Lung (tissue), 12 donors: ENCODE results near the gene NBEA. TPM values are rescaled to one million over a fixed set of nuclear protein-coding genes. Genes with fewer than 3 reads are reported as not detected.

Source experiments
- ATAC-seq: fragments of 200-7000 bp; cut with Tn5 transposase; one replicate; pipeline ENCODE4 v1.9.1; 2020; ENCODE audit warnings: moderate number of reproducible peaks; ENCODE audit not compliant: insufficient read depth, low FRiP score
- DNase-seq, 3 donors: peaks; one replicate each; pipeline ENCODE4 v3.0.0-alpha.2; 2013 to 2017
- H3K27ac ChIP-seq, 2 donors: one replicate each; pipeline ENCODE4 v1.5.1; 2013; ENCODE audit warnings: mild to moderate bottlenecking in 2 of 2, moderate library complexity in 2 of 2, control low read depth in 1 of 2, inconsistent platforms in 1 of 2, low read depth in 1 of 2, low read length in 1 of 2
- H3K27me3 ChIP-seq, 3 donors: one replicate each; pipeline ENCODE4 v1.5.1; 2013; ENCODE audit warnings: low read length in 2 of 3; ENCODE audit not compliant: control insufficient read depth in 3 of 3, insufficient read depth in 3 of 3
- H3K36me3 ChIP-seq, 4 donors: one replicate each; pipeline ENCODE4 v1.5.1; 2013; ENCODE audit warnings: low read length in 4 of 4, mild to moderate bottlenecking in 1 of 4, moderate library complexity in 1 of 4; ENCODE audit not compliant: control insufficient read depth in 4 of 4, insufficient read depth in 4 of 4
- H3K4me1 ChIP-seq, 5 donors: one replicate each; pipeline ENCODE4 v1.5.1; 2013; ENCODE audit warnings: low read length in 5 of 5, mild to moderate bottlenecking in 2 of 5, moderate library complexity in 1 of 5; ENCODE audit not compliant: control insufficient read depth in 5 of 5, insufficient read depth in 5 of 5
- H3K4me3 ChIP-seq: one replicate; pipeline ENCODE4 v1.5.1; 2013; ENCODE audit warnings: mild to moderate bottlenecking, control low read depth, moderate library complexity
- H3K9ac ChIP-seq, 2 donors: one replicate each; pipeline ENCODE4 v1.5.1; 2013; ENCODE audit warnings: low read length in 2 of 2, control low read depth in 1 of 2; ENCODE audit not compliant: insufficient read depth in 1 of 2
- H3K9me3 ChIP-seq, 4 donors: one replicate each; pipeline ENCODE4 v1.5.1; 2013; ENCODE audit warnings: low read length in 3 of 4, mild to moderate bottlenecking in 1 of 4, moderate library complexity in 1 of 4; ENCODE audit not compliant: control insufficient read depth in 4 of 4, insufficient read depth in 3 of 4
- CTCF ChIP-seq: IDR thresholded peaks from 2 replicates; pipeline ENCODE4 v1.5.1; 2012; ENCODE audit warnings: mild to moderate bottlenecking; ENCODE audit errors: control extremely low read depth, extremely low read depth
- WGBS, 2 donors: extraction: QIAGEN DNeasy Blood & Tissue Kit; methylation state at CpG; one replicate each; pipeline ENCODE4 v1.1.7; 2013; 5-methylcytosine and 5-hydroxymethylcytosine counted together
- polyA plus RNA-seq, 2 donors: library from polyadenylated mRNA; stranded (reverse); fragments of 200-250 nt; gene quantifications; one replicate each; pipeline ENCODE4 v1.2.1, GENCODE V29; 2013
- total RNA-seq, 2 donors: library from RNA; depleted of rRNA in 1 of 2; stranded (reverse); fragments of >200 nt in 1 of 2; gene quantifications; one replicate each; pipeline ENCODE4 v1.2.1, GENCODE V29; 2014 to 2021
- donor health status: control.
- donor health status: control.
- donor health status: Bipolar disorder and iron deficiency.
- donor health status: healthy.
- donor health status: DM: yes; HTN: yes; CAD: no.

Gene NBEA
- total and polyA plus RNA-seq, 4 donors, result 1.6 to 26.5 (median 5.3) TPM

- Histone ChIP-seq H3K27me3 (no peaks in the 10 kb centered on the region), H3K4me1 (no peaks in the 10 kb centered on the region), H3K9ac (no peak overlapping the region), H3K27ac (no peak overlapping the region), H3K36me3 (no peaks in the 10 kb centered on the region), H3K9me3 (peaks cover 0 to 3% (median 0%) of the 10 kb centered on the region in 4 donors), H3K4me3 (no peak overlapping the region)
- ATAC-seq, result no peak
- no peak for TF ChIP-seq CTCF
- whole genome bisulfite sequencing, 2 donors, result 71 to 74% methylated on average over 5 of the region's 5 CpGs
- peak in 2 of 3 donors; percentile 10 to 25 for DNase-seq
These were observed 588.1 kb downstream of the NBEA start for GRCh38 chr13:35530147-35530546.

GRCh38 chr13:35530581-35530980, 588.5 kb downstream of the NBEA start:
- no peak for TF ChIP-seq CTCF
- Histone ChIP-seq H3K9ac (no peak overlapping the region), H3K36me3 (no peaks in the 10 kb centered on the region), H3K27me3 (no peaks in the 10 kb centered on the region), H3K4me1 (no peaks in the 10 kb centered on the region), H3K27ac (no peak overlapping the region), H3K9me3 (peaks cover 0 to 3% (median 0%) of the 10 kb centered on the region in 4 donors), H3K4me3 (no peak overlapping the region)
- no peak for DNase-seq
- no peak for ATAC-seq
- WGBS, 2 donors, result 79 to 84% methylated on average over 3 of the region's 3 CpGs

- WGBS, 2 donors, result 89 to 94% methylated on average over 1 of the region's 1 CpG
- DNase-seq (no peak), ATAC-seq (no peak)
- peaks cover 0 to 1% (median 0%) of the 10 kb centered on the region in 4 donors for H3K9me3 ChIP-seq
- no peaks in the 10 kb centered on the region for H3K4me1 ChIP-seq
- H3K36me3 ChIP-seq, result no peaks in the 10 kb centered on the region
- H3K27ac ChIP-seq, result no peak overlapping the region
- H3K27me3 ChIP-seq, result no peaks in the 10 kb centered on the region
- TF ChIP-seq CTCF, result no peak
- H3K4me3 ChIP-seq, result no peak overlapping the region
- no peak overlapping the region for H3K9ac ChIP-seq
These were observed 589.5 kb downstream of the NBEA start for GRCh38 chr13:35531526-35531925.

- no peaks in the 10 kb centered on the region for H3K4me1 ChIP-seq
- DNase-seq, result no peak
- H3K4me3 ChIP-seq, result no peak overlapping the region
- no peak for ATAC-seq
- no peak overlapping the region for H3K27ac ChIP-seq
- no peak overlapping the region for H3K9ac ChIP-seq
- no peaks in the 10 kb centered on the region for H3K9me3 ChIP-seq
- 65 to 73% methylated on average over 1 of the region's 1 CpG for WGBS, 2 donors
- no peaks in the 10 kb centered on the region for H3K27me3 ChIP-seq
- no peak for TF ChIP-seq CTCF
- H3K36me3 ChIP-seq, result no peaks in the 10 kb centered on the region
These were observed 592.3 kb downstream of the NBEA start for GRCh38 chr13:35534343-35534742.
